Measurements from ENCODE around the gene RPS3.
"Not testable (repeated sequence)": the region's sequence is repeated elsewhere in the genome, so short reads cannot be mapped to it uniquely, and the experiment has no call there.

Gene RPS3

DNA sequence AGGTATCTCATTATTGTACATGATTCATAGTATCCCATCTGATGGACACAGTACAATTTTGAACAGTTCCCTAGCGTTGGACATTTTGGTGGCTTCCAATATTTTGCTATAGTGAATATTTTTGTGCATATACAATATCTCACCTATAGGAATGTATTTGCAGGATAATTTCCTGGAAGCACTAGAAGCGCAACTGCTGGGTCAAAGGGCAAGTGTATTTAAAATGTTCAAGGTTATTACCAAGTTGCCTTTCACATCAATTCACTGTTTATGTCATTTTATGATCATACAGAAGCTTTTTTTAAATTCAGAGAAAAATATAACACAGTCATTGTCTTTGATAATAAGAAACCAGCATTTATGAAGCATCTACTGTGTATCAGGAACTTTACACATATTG, 19.1 kb upstream of the RPS3 start:
- DNase-seq (ENCODE audit: low read depth in 2 of 2, low spot score in 1 of 2): no peak

DNA sequence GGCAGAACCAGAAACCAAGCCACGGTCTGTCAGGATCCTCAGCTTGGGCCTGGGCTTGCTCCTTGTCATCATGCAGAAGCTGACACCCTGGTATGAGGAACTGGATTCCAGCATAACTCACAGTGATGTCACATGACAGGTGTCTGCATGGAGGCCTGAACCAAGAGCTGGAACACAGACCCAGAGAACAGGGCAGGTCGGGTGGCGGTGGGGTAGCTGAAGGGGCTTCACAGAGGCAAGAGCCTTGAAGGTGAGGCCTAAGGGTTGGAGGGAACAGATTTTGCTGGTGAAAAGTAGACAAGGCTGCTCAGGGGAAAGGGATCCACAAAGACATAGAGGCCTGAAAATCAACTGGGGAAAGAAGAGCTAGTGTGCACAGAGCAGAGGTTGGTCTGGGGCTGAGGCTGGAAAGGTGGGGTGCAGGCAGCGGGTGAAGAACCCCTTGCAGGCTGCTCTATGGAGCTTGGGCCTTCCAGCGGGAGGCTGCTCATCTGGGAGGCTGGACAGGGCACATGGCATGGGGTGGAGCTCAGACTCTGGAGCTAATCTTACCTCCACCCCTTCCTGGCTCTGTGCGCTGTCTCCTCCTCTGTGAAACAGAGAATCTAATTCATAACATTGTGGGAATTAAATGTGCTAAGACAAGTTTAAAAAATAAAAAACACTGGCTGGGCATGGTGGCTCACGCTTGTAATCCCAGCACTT, 18.4 kb upstream of the RPS3 start:
- no peak for DNase-seq (ENCODE audit: low read depth in 2 of 2, low spot score in 1 of 2)

DNA sequence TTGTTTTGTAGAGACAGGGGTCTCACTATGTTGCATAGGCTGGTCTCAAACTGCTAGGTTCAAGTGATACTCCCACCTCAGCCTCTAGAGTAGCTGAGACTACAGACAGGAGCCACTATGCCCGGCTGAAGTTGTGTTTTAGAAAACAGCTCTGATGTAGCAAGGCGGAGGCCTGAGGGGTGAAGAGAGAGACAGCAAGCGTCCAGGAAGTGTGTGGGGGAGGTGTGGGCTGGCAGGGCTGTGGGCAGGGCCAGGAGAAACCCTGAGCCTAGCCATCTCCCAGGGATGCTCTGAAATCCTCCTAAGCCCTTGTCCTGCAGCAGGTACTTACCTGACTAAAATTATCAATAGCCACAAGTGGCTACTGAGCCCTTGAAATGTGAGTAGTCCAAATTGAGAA, 16.1 kb upstream of the RPS3 start:
- DNase-seq (ENCODE audit: low read depth in 2 of 2, low spot score in 1 of 2): no peak

DNA sequence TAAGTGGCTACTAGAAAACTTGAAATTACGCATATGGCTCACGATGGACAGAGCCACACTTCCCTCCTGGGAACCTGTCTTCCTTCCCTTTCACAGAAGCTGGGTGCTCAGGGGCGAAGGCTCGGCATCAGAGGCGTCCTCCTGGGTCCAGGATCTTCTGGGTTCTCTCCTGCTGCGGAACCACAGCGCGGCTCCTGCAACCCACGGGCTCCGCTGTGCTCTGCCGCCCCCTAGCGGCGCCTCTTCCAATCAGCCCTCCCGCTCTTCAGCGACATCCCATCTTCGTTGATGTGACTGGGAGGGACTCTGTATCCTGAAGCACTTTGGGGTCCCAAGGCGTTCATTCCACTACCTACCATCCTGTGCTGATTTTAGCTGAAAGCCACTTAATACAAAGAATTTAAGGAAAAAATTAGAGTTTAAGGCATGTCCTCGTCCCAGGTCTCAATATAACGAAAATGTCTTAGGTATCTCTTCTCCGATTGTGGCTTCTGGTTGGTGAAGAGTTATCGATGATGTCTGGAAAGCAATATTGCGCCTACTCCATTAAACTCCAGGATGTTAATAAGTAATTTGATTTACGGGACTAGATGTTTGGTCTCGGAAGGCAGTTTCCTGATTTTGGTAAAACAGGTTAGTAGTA, 14.8 kb upstream of the RPS3 start:
- peak; percentile 44 to 56 for DNase-seq (ENCODE audit: low read depth in 2 of 2, low spot score in 1 of 2)

DNA sequence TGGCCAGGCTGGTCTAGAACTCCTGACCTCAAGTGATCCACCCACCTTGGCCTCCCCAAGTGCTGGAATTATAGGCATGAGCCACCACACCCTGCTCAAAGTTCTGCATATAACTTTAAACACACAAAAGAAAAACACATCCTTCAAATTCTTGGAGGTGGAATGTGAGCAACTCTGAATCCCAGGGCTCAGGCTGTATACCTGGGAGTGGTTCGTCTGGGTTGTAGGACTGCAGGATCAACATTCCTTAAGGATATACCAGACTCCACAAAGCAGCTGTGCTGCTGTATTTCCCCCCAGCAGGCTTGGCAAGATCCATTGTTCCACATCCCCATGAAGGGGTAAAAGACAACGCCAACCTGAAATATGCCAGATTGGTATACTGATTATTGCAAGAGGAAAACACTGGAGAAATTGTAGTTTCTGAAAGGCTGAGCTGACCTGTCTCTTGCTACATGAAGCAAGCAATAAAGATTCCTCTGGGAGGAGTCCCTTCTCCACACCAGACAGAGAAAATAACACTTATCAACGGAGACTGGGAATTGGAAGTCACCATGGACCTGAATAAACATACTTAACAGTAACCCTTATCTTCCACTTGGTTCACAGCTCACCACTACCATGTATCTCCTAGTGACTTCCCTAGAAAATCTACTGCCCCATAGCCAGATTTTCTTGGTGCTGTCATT, 12.2 kb upstream of the RPS3 start:
- no peak for DNase-seq (ENCODE audit: low read depth in 2 of 2, low spot score in 1 of 2)

DNA sequence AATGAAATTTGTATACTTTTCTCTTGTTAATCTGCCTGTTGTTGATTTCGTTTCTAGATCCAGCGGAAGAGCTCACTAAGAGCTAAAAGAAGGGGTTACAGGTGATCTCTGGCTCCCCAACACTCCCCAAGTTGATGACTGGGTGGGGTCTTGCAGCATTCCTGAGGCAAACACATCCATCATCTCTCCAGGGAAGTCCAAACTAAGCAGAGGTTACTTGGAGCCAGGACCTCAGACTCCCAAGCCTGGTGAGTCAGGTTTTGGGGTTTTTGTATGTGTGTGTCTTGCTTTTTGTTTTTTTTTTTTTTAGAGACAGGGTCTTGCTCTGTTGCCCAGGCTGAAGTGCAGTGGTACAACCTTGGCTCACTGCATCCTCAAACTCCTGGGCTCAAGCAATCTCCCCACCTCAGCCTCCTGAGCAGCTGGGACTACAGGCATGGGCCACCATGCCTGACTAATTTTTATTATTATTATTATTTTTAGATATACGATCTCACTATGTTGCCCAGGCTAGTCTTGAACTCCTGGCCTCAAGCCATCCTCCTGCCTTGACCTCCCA, 11.5 kb upstream of the RPS3 start:
- no peak for DNase-seq (ENCODE audit: low read depth in 2 of 2, low spot score in 1 of 2)

DNA sequence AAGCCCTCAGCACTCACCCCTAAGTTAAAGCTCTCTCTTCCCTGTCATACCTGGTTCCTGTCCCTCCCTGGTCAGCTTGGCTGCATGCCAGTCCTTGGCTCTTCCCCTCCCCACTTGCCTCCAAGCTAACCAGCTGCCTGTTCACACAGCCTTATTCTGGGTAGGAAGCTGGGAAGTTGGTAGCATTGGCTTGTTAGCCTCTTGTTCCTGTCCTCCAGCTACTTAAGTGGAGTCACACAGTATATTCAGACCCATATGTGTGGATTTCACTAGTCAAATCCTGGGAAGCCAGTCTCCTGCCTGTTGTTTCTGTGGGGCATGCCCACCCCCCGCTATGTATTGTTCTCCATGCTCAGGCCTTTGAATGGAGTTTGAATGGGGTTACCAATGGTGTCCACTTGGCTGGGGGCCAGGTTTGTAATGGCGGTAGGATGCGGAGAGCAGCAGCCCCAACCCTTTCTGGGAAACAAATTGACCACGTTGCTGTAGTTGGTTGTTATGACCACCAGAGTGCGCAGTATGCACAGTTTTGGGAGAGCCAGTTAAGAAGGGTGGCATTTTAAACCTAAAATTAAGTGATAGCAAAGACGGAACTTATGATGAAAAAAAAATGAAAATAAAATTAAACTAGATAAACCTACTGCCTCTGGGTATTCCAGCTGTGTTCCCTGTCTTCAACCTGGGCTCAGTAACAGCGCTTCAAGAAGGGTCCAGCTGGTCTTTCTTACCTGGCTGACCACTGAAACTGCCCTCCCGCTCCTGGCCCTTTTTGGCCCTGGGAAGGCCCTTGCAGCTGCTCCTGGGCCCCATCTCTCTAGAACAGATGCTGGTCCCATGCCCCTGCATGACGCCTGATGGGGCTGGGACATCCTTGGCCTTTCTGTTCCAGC, 10.7 kb upstream of the RPS3 start:
- DNase-seq (ENCODE audit: low read depth in 2 of 2, low spot score in 1 of 2): peak; percentile 25 to 40

DNA sequence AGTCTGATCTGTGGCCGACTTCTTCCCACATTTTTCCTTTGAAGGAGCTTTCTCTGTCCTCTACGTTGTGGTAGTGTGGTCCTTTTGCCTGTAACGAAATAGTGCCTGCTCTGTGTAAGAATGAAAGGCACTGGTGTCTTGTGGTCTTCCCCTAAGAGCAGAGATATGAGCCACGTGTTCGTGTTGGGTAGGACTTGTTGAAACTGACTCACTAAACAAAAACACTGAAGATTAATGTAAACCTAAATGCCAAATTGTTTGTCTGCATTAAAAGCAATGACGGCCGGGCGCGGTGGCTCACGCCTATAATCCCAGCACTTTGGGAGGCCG, 10.1 kb upstream of the RPS3 start:
- DNase-seq (ENCODE audit: low read depth in 2 of 2, low spot score in 1 of 2): no peak

DNA sequence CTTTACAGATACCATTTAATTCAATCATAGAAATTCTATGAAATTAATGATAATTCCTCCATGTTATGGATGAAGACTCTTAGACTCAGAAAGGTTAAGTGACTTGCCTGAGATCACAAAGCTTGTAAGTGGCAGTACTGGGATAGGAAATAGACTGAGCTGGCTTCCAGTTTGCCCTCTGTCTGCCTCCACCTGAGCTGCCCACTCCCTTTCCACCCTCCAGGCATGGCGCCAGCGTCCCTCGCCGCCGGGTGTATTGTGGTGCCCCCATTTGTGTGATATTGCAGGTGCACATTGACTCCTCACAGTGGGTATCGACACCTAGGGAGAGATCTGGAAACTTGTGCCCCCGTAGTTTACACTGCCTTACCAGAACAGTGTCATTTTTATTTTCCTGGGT, 9.4 kb upstream of the RPS3 start:
- no peak for DNase-seq (ENCODE audit: low read depth in 2 of 2, low spot score in 1 of 2)

DNA sequence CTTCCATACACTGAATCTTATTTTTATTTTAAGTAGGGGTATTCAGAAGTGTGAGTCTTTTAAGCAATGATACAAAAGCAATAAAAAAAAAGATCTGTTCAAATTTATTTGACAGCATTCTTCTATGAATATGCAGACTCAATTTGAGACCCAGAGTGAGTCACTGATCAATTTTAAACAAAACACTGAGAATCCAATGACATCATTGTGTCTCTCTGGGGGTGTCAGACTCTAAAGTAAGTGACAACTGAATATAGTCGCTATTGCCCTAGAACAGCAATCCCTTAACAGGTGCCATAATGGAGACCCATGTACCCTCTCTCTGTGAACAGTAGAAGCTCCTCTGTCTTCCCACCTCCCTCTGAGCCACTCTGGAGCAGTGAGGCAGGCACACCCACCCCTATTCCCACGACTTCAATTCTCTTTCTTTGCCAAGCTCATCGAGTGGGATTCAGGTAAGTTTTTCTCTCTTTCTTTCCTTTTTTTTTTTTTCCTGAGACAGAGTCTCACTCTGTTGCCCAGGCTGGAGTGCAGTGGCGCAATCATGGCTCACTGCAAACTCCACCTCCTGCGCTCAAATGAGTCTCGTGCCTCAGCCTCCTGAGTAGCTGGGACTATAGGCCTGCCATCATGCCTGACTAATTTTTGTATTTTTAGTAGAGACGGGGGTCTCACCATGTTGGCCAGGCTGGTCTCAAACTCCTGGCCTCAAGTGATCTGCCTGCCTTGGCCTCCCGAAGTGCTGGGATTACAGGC, 5.1 kb upstream of the RPS3 start:
- no peak for DNase-seq (ENCODE audit: low read depth in 2 of 2, low spot score in 1 of 2)

DNA sequence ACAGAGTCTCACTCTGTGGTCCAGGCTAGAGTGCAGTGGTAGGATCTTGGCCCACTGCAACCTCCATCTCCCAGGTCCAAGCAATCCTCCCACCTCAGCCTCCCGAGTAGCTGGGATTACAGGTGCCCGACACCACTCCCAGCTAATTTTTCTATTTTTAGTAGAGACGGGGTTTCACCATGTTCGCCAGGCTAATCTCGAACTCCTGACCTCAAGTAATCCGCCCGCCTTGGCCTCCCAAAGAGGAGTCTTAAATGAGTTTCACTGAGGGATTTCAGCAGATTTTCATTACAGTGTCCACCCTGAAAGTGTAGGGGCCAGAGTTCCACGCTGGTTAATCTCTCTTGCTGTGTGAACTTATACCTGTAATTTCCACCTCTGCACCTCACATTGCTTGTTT, 412 bp upstream of the RPS3 start:
- no peak for DNase-seq (ENCODE audit: low read depth in 2 of 2, low spot score in 1 of 2)

DNA sequence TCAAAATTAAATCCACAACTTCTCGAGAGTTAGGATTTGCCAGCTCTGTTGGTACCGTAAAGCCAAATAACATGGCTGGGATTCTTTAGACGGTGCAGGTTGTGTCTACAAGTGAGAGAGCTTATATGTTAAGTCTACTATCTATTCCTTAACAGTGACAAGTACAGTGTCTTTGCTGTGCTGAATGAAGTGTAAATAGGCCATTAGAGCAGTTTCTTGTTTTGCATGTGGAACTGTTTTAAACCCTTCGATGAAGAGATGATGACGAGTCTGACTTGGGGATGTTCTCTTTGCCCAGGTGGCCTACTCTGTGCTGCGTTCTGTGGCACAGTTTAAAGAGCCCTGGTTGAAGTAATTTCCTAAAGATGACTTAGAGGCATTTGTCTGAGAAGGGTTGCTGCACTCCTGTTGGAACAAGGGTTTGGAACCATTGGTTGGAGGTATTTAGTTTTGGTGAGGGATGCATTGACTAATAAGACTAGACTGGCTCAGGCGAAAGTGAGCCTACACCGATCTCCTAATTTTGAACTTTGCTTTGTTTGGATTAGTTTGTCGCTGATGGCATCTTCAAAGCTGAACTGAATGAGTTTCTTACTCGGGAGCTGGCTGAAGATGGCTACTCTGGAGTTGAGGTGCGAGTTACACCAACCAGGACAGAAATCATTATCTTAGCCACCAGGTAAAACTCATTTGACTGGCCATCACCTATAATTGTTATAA, 988 bp downstream of the RPS3 start:
- no peak for DNase-seq (ENCODE audit: low read depth in 2 of 2, low spot score in 1 of 2)

DNA sequence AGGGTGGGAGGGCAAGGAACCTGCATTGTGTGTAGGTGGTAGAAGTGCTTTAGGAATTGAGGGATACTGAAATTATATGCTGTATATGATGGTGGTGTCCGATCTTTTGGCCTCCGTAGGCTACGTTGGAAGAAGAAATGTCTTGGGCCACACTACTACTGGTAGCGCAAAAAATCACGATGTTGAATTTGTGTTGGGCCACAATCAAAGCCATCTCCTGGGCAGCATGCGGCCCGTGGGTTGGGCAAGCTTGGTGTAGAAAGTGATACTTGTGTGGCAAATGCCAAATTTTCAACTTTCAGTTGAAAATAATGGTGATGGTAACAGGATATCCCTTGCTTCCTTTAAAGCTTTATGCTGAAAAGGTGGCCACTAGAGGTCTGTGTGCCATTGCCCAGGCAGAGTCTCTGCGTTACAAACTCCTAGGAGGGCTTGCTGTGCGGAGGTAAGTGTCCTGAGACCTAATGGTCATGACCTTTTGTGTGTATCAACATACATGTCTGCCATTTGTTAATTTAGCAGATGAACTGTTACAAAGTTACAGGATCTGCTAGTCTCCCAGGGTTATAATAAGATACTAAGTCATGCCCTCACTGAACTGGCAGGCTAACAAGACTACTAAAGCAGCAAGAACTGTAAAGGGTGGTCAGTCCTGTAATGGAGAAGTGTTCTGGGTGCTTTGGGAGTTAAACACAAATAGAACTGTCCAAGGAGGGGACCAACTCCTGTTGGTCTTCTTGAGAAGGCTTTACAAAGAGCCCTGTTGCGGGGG, 2.9 kb downstream of the RPS3 start:
- no peak for DNase-seq (ENCODE audit: low read depth in 2 of 2, low spot score in 1 of 2)

DNA sequence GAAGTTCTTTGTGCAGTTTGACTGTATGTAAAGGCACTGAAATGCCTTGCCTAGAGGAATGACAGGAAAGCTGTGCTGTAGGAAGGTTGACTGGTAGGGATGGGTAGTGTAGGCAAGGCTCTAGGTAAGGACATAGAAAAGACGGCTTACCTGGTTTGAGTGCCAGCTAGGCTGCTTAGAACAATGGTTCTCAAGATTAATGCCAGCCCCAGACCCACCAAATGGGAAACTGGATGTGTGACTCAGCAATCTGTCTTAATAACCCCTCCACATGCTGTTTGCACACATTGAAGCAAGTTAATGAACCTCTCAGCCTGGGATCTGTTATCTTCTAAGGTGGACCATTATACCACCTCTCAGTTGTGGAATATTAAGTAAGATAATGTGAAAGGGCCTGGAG, 3.7 kb downstream of the RPS3 start:
- no peak for DNase-seq (ENCODE audit: low read depth in 2 of 2, low spot score in 1 of 2)

DNA sequence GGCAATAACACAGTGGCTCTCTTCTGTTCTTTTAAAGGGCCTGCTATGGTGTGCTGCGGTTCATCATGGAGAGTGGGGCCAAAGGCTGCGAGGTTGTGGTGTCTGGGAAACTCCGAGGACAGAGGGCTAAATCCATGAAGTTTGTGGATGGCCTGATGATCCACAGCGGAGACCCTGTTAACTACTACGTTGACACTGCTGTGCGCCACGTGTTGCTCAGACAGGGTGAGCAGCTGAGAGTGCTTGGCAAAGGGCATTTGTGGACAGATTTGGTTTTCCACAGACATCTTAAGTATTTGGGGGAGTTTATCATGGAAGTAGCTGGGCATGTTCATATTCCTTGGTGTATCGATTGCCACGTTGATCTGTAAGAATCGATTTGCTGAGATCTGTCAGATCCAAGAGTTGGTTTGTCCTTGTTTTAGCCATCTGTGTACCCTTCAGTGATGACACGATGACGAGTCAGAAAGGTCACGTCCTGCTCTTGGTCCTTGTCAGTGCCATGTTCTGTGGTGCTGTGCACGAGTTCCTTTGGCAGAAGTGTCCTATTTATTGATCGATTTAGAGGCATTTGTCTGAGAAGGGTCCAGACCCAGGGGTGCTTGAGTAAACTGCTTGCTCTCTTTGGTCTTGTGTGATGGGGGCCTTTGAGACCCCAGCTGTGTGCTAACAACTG, 4.8 kb downstream of the RPS3 start:
- DNase-seq (ENCODE audit: low read depth in 2 of 2, low spot score in 1 of 2): no peak

DNA sequence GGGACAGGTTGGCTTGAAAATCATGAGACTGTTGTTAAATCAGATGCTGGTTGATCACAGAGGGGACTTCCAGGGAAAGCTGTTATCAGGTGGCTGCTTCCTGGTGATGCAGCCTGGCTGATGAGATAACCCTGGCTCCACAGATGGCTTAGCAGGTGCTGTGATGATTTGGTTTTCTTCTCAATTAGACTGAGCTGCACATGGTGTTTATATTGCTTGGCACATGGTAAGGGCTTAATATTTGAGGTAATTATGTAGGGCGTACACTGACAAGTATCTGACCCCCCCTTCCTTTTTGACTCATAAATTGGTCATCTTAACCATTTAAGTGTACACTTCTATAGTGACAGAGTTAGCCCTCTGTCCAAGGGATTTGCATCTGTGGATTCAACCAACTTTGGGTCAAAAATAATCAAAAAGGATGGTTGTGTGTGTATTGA, 7.0 kb downstream of the RPS3 start:
- no peak for DNase-seq (ENCODE audit: low read depth in 2 of 2, low spot score in 1 of 2)

DNA sequence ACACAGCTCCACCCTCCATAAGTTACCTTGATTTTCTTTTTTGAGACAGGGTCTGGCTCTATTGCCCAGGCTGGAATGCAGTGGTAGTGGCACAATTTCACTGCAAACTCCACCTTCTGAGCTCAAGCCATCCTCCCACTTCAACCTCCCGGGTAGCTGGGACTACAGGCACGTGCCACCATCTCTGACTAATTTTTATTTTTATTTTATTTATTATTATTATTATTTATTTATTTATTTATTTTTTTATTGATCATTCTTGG, 9.6 kb downstream of the RPS3 start:
- no peak for DNase-seq (ENCODE audit: low read depth in 2 of 2, low spot score in 1 of 2)

DNA sequence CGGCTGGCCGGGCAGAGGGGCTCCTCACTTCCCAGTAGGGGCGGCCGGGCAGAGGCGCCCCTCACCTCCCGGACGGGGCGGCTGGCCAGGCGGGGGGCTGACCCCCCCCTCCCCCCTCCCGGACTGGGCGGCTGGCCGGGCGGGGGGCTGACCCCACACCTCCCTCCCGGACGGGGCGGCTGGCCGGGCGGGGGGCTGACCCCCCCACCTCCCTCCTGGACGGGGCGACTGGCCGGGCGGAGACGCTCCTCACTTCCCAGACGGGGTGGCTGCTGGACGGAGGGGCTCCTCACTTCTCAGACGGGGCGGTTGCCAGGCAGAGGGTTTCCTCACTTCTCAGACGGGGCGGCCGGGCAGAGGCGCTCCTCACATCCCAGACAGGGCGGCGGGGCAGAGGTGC, 10.7 kb downstream of the RPS3 start:
- DNase-seq (ENCODE audit: low read depth in 2 of 2, low spot score in 1 of 2): not testable (repeated sequence)

DNA sequence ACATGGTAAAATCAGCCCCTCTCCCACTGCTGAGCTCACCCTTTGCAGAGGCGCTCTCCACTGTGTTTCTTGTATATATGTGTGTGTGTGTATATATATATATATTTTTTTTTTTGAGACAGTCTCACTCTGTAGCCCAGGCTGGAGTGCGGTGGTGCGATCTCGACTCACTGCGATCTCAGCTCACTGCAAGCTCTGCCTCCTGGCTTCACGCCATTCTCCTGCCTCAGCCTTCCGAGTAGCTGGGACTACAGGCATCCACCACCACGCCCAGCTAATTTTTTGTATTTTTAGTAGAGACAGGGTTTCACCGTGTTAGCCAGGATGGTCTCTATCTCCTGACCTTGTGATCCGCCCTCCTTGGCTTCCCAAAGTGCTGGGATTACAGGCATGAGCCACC, 13.8 kb downstream of the RPS3 start:
- not testable (repeated sequence) for DNase-seq (ENCODE audit: low read depth in 2 of 2, low spot score in 1 of 2)

All from stimulated activated CD8-positive, alpha-beta memory T cell treated with anti-CD3 and anti-CD28 coated beads, Interleukin-4, amount 100 ng/mL, for 4 hours (primary cell).